Cardiac fibroblast (primary cell): Measurements from ENCODE around the gene TNFRSF11A.

ENCODE experiments used
- DNase-seq, 2 donors: peaks; one replicate each; pipeline versions ENCODE4 v3.0.0 to v3.0.0-alpha.2; 2010; ENCODE audit warnings: low read depth in 2 of 2
- H3K4me3 ChIP-seq, 2 donors: replicated peaks in 1 of 2; 1 replicate in 1 of 2; 2 replicates in 1 of 2; pipeline ENCODE4 v1.5.1; 2011; ENCODE audit warnings: low read depth in 2 of 2, low read length in 2 of 2, mild to moderate bottlenecking in 2 of 2, moderate library complexity in 1 of 2
- TF ChIP-seq, protein P1 (sequence below): IDR thresholded peaks from one replicate; pipeline ENCODE4 v1.5.1; 2011; ENCODE audit warnings: low read depth, mild to moderate bottlenecking, low read length, inconsistent platforms

Gene TNFRSF11A

DNA sequence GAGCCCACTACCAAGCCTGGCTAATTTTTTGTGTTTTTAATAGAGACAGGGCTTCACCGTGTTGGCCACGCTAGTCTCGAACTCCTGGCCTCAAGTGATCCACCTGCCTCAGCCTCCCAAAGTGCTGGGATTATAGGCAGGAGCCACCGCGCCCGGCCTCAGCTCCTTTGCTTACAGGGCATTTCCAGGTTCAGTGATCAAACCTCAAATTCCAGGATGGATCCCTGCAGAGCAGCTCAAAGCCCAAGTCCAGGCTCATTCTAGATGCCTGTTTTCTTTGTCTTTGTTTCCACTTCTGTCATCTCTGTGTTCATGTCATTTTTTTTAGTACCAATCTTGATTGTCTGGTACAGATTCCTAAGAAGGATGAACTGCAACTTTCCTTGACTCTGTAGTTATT lies 41.9 kb downstream of the TNFRSF11A start:
- TF ChIP-seq, protein P1, sequence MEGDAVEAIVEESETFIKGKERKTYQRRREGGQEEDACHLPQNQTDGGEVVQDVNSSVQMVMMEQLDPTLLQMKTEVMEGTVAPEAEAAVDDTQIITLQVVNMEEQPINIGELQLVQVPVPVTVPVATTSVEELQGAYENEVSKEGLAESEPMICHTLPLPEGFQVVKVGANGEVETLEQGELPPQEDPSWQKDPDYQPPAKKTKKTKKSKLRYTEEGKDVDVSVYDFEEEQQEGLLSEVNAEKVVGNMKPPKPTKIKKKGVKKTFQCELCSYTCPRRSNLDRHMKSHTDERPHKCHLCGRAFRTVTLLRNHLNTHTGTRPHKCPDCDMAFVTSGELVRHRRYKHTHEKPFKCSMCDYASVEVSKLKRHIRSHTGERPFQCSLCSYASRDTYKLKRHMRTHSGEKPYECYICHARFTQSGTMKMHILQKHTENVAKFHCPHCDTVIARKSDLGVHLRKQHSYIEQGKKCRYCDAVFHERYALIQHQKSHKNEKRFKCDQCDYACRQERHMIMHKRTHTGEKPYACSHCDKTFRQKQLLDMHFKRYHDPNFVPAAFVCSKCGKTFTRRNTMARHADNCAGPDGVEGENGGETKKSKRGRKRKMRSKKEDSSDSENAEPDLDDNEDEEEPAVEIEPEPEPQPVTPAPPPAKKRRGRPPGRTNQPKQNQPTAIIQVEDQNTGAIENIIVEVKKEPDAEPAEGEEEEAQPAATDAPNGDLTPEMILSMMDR: no peak
- H3K4me3 ChIP-seq: no peak overlapping the region
- DNase-seq: no peak

DNA sequence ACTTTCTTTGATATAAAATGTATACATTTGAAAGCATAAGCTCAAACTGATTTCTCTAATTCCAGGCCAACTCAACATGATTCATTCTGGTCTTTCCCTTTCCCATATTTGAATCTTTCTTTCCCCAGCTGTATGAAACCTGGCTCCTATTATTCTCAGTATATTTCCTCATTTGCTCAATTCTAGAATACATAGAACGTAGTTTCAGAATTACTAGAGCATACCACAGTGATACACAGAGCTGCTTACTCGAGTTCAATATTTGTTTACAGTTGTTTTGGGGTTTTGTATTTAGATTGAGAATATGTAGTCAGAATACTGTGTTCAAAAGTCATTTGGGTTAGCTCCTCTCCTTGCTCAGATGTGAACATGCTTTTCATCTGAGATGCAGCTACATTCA lies 43.0 kb downstream of the TNFRSF11A start:
- no peak for DNase-seq
- TF ChIP-seq, protein P1: no peak
- no peak overlapping the region for H3K4me3 ChIP-seq

DNA sequence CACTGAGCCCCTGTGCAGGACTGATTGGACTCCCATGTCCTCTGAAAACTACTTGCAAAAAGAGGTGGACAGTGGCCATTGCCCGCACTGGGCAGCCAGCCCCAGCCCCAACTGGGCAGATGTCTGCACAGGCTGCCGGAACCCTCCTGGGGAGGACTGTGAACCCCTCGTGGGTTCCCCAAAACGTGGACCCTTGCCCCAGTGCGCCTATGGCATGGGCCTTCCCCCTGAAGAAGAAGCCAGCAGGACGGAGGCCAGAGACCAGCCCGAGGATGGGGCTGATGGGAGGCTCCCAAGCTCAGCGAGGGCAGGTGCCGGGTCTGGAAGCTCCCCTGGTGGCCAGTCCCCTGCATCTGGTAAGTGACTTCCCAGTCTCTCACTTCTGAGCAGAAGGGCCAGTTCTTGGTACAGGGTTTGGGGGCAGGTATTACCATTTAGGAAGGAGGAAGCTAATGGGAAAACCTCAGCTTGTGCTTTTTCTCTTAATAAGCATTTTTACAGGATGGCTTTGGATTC lies 44.1 kb downstream of the TNFRSF11A start:
- no peak overlapping the region for H3K4me3 ChIP-seq
- TF ChIP-seq, protein P1: no peak
- DNase-seq: no peak

DNA sequence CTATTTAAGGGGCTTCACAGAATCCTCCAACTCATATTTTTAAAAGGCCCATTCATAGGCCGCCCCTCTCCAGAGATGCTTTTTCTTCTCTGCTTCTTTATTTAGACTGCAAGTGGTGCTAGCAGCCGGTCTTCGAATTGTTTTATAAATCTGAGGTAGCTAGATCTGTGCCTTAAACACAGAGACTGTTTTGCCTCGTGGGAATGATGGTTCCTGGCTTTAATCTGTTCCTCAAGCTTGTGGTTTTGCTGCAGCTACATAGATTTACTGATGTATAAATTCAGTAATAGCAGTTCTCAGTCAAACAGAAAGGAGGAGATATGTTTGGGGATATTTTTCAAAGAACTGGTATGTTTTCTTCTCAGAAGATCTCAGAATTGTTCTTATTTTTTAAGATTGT lies 45.3 kb downstream of the TNFRSF11A start:
- TF ChIP-seq, protein P1: no peak
- DNase-seq: no peak
- H3K4me3 ChIP-seq: no peak overlapping the region

DNA sequence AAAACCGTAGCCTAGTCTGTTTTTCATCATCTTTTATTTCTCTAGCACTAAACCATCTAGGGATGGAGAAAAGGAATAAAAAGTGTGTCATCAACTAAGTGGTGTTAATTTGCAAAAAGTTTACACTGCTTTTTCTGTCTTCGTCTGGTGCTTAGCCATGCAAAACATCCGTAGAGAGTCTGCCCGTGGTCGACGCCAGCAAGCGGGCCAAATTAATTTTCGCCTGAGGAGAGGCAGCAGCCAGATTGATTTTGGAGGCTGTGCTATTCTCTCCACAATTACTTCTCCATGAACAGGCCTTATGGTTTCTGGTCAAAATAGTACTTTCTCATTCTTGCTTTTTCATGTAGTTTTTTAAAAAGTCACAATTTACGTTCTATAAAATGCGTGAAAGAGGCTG lies 46.3 kb downstream of the TNFRSF11A start:
- DNase-seq: no peak
- TF ChIP-seq, protein P1: no peak
- H3K4me3 ChIP-seq: no peak overlapping the region

DNA sequence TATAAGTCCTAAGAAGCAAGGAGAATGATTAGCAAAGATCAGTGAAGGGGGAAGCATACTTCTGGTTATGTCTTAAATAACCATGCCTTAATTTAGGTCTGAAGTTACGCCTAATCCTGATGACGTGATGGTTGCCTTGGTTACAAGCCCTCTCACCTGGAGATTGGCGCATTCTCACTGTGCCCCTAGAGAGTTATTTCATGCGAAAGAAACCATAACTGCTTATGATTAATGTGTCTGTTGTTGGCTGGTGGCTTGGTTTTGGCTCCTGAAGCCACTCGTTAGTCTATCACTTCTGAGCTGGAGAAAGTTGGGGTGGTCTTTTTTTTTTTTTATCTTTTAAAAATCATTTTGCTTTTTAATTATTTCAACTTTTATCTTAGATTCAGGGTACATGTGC lies 47.0 kb downstream of the TNFRSF11A start:
- no peak for DNase-seq
- TF ChIP-seq, protein P1: no peak
- no peak overlapping the region for H3K4me3 ChIP-seq

DNA sequence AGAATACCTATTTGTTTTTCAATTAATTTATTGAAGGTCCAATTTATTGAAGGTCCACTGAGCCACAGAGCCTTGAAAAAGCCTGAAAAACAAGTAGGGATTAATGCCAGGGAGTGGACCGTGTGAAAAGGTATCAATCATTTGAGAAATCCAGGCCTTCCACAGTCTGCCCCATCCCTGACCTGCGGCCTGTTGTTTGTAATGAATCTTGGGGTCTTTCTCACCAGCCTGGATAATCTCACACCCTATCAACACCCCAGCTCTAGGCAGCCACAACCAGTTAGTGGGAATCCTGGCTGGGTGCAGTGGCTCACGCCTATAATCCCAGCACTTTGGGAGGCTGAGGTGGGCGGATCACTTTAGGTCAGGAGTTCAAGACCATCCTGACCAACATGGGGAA lies 47.8 kb downstream of the TNFRSF11A start:
- H3K4me3 ChIP-seq: no peak overlapping the region
- TF ChIP-seq, protein P1: no peak
- DNase-seq: no peak
